LNCaP clone FGC (cell line): ENCODE data around the gene CAMKV.
A peak's percentile ranks its signal among the peaks of the same experiment; 100 is the strongest.

Experiments used
- DNase-seq: peaks from one replicate; pipeline ENCODE4 v3.0.0-alpha.2; 2011; ENCODE audit warnings: low read depth
- H3K4me3 ChIP-seq: 2 replicates; pipeline ENCODE4 v1.5.1; 2011; ENCODE audit warnings: mild to moderate bottlenecking, low read depth, low read length, control low read depth
- TF ChIP-seq, protein P1 (sequence below): IDR thresholded peaks from 2 replicates; pipeline ENCODE4 v1.5.1; 2012; ENCODE audit warnings: mild to moderate bottlenecking; ENCODE audit not compliant: control insufficient read depth, insufficient read depth; ENCODE audit errors: extremely low read depth

CAMKV gene

DNA sequence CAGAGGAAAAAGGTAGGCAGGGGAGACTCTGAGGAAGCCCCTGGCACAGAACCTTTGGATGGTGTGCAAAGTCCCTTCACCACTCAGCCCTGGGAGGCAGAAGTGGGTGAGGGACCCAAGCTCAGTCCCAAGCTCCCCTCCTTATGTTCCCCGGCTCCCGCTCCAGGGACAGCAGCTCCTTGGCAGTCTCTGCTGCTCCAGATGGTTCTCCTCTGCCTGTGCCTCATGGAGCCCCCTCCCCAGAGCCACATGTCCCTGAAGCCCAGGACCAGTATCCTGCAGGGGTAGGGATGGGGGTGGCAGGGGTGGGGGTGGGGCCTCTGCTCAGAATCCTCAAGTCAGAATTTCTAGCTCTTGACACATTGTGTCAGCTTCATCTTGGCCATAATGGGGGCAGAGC is 8.0 kb upstream of the CAMKV start:
- no peak for DNase-seq
- H3K4me3 ChIP-seq: no peak overlapping the region
- TF ChIP-seq, protein P1, sequence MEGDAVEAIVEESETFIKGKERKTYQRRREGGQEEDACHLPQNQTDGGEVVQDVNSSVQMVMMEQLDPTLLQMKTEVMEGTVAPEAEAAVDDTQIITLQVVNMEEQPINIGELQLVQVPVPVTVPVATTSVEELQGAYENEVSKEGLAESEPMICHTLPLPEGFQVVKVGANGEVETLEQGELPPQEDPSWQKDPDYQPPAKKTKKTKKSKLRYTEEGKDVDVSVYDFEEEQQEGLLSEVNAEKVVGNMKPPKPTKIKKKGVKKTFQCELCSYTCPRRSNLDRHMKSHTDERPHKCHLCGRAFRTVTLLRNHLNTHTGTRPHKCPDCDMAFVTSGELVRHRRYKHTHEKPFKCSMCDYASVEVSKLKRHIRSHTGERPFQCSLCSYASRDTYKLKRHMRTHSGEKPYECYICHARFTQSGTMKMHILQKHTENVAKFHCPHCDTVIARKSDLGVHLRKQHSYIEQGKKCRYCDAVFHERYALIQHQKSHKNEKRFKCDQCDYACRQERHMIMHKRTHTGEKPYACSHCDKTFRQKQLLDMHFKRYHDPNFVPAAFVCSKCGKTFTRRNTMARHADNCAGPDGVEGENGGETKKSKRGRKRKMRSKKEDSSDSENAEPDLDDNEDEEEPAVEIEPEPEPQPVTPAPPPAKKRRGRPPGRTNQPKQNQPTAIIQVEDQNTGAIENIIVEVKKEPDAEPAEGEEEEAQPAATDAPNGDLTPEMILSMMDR: no peak

DNA sequence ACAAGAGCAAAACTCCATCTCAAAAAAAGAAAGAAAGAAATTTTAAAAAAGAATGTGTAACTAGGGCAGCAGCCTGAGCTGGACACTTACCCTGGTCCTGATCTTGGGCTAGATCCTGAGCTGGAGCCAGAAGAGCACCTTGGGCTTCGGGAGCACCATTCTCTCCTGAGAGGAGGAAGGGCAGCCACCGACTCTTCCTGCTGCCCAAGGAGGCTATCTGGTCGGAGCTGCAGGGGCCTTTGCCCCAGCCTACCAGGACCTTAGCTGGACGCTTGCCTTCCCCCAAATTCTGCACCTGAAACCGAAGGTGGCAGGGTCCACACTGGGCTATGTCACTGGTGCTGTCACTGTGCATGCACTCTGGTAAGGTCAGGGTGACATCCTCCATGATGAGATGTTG is 6.9 kb upstream of the CAMKV start:
- TF ChIP-seq, protein P1: no peak
- no peak for DNase-seq
- no peak overlapping the region for H3K4me3 ChIP-seq

DNA sequence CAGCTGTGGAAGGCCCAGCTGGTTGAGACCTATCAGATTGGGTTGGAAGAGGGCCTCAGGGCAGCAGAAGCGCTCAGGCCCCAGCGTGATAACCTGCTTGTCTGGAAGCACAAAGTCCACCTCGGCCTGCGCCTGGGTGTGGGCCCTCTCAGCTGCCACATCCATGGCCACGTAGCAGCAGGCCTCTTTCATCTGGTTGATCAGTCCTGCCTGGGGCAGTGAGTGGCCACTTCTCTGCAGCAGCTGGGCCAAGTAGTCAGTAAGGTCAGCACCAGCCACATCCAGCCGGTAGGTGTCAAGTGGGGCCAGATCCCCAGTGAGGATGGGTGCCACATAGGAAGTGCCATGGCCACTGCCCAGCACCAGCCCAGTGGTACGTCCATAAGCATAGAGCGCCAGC is 3.9 kb upstream of the CAMKV start:
- H3K4me3 ChIP-seq: no peak overlapping the region

DNA sequence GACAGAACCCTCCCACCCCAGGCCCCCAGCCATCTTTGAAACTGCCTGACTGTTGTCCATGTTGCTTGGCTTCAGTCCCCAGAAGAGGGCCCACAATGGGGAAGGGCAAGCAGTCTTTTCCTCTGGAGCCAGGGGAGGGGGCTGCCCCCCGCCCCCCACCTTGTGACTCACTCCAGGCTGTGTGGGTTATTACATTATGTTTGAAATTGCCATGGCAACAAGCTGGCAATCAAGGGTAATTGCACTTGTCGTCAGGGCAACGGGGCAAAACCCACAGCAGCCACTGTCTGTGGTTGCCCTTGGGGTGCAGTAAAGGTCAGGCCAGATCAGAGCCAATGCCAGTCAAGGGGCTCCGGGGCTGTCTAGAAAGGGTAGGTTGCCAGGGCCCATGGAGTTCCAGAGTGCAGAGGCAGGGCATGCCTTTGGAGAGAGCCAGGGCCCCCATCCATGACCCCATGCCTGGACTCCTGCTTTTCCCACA is 3.1 kb upstream of the CAMKV start:
- H3K4me3 ChIP-seq: no peak overlapping the region
- TF ChIP-seq, protein P1: no peak
- no peak for DNase-seq

More for the DNA sequence above, 3.9 kb upstream of the CAMKV start:
- TF ChIP-seq, protein P1: no peak
- DNase-seq: no peak

DNA sequence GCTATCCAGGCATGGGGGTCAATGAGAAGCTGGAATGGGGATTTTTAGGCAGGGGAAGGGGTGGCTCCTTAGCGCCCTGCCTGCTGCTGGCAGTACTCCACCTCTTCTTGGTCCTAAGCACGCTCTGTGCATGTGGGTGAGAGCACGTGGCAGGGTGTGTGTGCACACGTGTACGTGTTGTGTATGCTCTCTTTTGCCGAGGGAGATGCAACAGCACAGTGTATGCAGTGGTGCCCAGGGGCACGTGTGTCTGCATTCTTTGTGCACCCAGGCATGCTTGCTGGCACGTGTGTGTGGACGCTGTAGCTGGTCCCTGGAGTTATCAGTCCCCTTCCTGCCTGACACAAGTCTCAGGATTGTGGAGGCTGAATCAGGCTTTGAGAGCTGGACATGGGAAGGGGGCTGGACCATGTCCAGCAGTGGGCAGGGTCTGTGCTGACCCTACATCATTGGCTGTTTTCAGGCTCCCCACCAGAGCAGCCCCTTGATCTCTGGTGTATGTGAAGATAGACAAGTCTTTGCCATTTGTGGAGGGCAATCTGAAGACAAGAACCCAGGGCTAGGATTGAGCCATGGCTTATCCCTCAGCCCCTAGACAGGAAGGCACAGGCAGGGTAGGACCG is 1.9 kb upstream of the CAMKV start:
- no peak overlapping the region for H3K4me3 ChIP-seq

DNA sequence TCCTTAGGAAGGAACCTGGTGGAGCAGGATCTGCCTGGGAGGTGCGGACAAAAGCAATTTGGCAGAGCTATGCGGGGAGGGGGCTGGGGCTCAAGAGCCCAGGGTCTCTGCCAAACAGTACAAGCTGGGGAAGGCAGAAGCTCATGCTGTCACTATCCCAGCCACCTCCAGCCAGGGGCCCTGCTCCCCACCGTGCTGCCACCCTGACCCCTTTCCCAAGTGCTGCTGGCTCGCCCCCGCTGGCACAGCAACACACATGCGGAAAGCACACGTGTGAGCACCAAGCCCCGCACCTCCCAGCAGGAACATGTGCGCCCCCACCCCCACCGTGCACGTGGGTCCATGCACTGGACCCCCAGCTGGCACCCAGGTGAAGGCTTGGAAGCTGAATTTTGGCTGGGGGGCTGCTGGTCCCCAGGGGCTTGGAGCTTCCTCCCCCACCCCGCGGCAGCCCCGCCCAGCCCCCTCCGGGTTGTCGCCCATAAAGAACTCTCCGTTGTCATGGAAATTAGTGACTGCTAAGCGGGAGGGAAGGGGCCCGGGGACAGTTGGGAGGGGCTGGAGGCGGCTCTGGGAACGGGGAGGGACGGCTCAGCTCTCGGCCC is 742 bp downstream of the CAMKV start:
- H3K4me3 ChIP-seq: peak overlapping the region; percentile 21; the same call in 1 of the 2 replicates
- no peak for DNase-seq
- TF ChIP-seq, protein P1: no peak

More for the DNA sequence above, 1.9 kb upstream of the CAMKV start:
- no peak for DNase-seq
- TF ChIP-seq, protein P1: no peak

DNA sequence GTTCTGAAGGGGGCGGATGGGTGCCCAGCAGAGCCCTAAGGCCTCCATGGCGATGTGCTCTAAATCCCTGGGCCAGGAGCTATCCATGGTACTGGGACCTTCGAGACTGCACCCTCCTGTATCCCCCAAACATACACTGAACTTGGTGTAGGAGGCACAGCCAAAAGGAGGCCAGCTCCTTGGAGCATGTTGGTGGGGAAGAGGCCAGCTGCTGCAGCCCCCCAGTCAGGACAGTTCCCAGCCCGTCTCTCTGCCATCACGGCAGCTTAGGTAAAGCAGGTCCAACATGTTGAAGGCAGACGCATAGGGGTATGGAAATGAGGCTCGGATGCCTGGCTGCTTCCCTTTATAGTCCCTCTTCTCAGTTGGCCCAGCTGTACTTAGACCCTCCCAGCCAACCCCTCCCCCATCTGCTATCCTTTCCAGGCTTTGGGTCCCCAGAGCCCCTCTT is 1.8 kb downstream of the CAMKV start:
- TF ChIP-seq, protein P1: no peak
- no peak for DNase-seq

More for the DNA sequence above, 1.8 kb downstream of the CAMKV start:
- no peak overlapping the region for H3K4me3 ChIP-seq
